ENCODE data around the gene CEACAM19.
A peak's percentile ranks its signal among the peaks of the same experiment; 100 is the strongest.
"Not testable (repeated sequence)": the region's sequence is repeated elsewhere in the genome, so short reads cannot be mapped to it uniquely, and the experiment has no call there.

CEACAM19 gene

DNA sequence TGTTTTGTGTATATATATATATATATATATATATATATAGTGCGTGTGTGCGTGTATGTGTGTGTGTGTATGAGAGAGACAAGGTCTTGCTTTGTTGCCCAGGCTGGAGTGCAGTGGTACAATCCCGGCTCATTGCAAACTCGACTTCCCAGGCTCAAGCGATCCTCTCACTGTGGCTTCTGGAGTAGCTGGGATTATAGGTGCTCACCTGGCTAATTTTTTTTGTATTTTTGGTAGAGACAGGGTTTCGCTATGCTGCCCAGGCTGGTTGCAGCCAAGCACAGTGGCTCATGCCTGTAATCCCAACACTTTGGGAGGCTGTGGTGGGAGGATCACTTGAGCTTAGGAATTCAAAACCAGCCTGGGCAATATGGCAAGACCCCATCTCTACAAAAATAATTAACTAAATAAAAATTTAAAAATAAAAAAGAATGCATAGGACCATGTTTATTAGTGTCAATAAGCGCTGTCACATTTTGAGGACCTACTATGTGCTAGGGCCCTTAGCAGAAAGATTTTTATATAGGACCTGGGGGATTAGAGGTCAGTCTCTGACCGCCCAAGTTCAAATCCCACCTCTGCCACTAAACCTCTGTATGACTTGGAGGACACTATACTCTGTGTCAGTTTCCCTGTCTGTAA is 25.8 kb upstream of the CEACAM19 start:
- DNase-seq (ENCODE audit: low read depth): no peak

- DNase-seq (ENCODE audit: low read depth): no peak
Measured at GRCh38 chr19:44646049-44646416, 25.2 kb upstream of the CEACAM19 start.

GRCh38 chr19:44647144-44647543 is 24.1 kb upstream of the CEACAM19 start:
- no peak for DNase-seq (ENCODE audit: low read depth)

GRCh38 chr19:44648631-44649251 is 22.5 kb upstream of the CEACAM19 start:
- no peak for DNase-seq (ENCODE audit: low read depth)

- DNase-seq (ENCODE audit: low read depth): no peak
Measured at GRCh38 chr19:44649578-44650145, 21.6 kb upstream of the CEACAM19 start.

DNA sequence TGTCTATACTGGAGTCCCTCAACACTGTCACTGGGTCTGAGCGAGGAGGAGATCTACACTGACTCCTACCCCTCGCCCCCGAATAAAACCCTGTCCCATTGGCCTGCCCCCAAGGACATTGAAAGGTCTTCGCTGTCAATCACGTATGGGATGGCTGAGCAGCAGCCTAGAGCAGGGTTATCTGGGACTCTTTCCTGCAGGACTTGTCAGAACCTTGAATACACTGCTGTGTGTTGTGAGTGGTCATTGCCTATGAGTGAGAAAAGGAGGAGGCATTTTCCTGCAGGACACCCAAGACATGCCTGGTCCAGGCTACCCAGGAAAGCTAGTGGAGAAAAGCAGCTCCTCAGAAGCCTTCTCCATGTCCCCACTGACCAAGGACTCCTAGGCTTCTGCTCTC is 17.9 kb upstream of the CEACAM19 start:
- DNase-seq (ENCODE audit: low read depth): no peak

- peak; percentile 55 for DNase-seq (ENCODE audit: low read depth)
Measured at GRCh38 chr19:44653977-44654774, 17.1 kb upstream of the CEACAM19 start.

GRCh38 chr19:44657211-44657921 is 13.9 kb upstream of the CEACAM19 start:
- DNase-seq (ENCODE audit: low read depth): peak; percentile 54

- no peak for DNase-seq (ENCODE audit: low read depth)
Measured at GRCh38 chr19:44658069-44658733, 13.1 kb upstream of the CEACAM19 start.

- DNase-seq (ENCODE audit: low read depth): no peak
Measured at GRCh38 chr19:44660081-44660480, 11.2 kb upstream of the CEACAM19 start.

DNA sequence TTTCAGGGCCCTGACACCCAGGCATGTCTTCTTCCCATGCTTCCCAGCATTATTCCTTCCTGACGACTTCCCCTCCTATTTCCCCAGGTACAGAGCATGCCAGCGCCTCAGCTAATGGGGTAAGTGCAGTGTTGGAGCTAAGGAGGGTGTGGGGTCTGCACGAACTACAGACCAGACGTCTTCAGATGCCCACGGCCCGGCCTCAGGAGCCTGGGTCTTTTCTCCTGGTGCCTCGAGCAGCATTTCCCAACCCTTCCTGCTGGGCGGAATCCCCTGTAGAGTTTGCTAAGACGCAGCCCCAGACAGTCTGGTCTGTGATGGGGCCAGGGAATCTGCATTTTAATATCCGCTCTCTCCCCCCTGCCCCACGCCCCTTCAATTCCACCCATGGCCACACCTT is 10.1 kb upstream of the CEACAM19 start:
- DNase-seq (ENCODE audit: low read depth): no peak

- no peak for DNase-seq (ENCODE audit: low read depth)
Measured at GRCh38 chr19:44661904-44662303, 9.4 kb upstream of the CEACAM19 start.

DNA sequence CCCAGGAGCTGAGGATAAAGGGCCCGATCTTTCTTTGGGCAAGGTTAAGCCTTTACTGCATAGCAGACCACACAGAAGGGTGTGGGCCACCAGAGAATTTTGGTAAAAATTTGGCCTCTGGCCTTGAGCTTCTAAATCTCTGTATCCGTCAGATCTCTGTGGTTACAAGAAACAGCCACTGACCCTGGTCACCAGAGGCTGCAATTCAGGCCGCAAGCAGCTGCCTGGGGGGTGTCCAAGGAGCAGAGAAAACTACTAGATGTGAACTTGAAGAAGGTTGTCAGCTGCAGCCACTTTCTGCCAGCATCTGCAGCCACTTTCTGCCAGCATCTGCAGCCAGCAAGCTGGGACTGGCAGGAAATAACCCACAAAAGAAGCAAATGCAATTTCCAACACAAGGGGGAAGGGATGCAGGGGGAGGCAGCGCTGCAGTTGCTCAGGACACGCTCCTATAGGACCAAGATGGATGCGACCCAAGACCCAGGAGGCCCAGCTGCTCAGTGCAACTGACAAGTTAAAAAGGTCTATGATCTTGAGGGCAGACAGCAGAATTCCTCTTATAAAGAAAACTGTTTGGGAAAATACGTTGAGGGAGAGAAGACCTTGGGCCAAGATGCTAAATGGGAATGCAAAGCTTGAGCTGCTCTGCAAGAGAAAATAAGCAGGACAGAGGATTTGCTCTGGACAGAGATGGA is 8.4 kb upstream of the CEACAM19 start:
- no peak for DNase-seq (ENCODE audit: low read depth)

DNA sequence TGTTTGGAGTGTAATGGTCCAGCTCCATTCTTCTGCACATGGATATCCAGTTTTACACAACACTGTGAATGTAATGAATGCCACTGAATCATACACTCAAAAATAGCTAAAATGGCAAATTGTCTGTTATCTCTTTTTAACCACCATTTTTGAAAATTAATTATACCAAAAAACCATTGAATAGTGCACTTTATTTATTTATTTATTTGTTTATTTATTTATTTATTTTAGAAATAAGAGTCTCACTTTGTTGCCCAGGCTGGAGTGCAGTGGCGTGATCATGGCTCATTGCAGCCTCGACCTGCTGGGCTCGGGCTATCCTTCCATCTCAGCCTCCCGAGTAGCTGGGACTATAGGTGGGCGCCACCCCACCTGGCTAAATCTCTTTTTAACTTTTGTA is 7.3 kb upstream of the CEACAM19 start:
- no peak for DNase-seq (ENCODE audit: low read depth)

GRCh38 chr19:44664976-44665375 is 6.3 kb upstream of the CEACAM19 start:
- DNase-seq (ENCODE audit: low read depth): no peak

DNA sequence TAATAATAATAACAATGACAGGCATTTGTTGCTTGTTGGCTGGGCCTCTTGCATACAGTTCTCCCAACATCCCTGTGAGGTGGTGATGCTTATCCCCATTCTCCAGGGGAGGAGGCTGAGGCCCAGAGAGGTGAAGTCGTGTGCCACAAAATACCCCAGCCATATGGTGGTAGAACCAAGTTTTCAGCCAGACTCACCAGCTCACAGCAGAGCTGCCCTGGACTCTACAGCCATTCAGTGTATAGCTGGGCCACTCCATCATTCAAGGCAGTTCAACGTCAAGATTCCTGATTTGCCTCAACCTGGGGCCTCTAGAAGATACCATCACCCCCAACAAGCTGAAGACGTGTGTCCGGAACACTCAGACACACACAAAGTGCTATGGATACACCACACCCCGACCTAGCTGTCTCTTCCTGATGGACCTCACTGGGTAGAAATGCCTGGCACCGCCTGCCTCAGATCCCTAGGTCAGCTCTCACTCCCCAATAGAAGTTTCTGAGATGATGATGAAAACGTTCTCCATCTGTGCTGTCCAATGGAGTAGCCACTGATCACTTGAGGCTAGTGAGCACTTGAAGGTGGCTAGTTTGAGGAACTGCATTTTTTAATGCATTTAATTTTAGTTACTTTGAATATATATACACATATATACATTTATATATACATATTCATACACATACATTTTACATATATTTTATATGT is 4.3 kb upstream of the CEACAM19 start:
- no peak for DNase-seq (ENCODE audit: low read depth)

DNA sequence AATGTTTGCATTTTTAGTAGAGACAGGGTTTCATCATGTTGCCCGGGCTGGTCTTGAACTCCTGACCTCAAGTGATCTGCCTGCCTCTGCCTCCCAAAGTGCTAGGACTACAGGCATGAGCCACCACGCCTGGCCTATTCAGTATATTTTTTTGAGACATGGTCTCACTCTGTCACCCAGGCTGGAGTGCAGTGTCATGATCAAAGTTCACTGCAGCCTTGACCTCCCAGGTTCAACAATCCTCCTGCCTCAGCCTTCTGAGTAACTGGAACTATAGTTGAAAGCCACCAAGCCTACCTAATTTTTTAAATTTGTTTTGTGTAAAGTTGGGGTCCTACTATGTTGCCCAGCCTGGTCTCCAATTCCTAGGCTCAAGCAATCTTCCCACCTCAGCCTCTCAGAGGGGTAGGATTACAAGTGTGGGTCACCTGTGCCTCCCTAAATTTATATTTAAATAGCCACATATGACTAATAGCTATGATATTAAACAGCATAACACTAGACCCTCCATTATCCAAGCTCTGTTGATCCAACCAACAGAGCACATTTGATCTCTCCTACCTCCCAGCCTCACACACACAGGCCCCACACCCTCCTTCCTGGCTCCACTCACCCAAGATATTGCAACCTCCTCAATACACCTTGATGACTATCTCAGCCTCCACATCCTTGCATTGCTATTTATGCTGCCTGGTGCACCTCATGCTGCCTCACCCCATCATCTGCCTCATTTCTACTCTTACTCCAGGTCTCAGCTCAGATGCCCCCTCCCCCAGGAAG is 2.1 kb upstream of the CEACAM19 start:
- no peak for DNase-seq (ENCODE audit: low read depth)

DNA sequence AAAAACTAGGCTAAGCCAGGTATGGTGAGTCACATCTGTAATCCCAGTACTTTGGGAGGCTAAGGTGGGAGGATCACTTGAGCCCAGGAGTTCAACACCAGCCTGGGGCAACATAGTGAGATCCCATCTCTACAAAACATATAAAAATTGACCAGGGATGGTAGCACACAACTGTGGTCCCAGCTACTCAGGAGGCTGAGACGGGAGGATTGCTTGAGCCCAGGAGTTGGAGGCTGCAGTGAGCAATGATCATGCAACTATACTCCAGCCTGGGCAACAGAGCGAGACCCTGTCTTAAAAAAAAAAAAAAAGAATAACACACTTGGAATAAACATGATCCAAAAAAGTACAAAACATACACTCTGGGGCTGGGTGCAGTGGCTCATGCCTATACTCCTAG is 1.3 kb upstream of the CEACAM19 start:
- not testable (repeated sequence) for DNase-seq (ENCODE audit: low read depth)

DNA sequence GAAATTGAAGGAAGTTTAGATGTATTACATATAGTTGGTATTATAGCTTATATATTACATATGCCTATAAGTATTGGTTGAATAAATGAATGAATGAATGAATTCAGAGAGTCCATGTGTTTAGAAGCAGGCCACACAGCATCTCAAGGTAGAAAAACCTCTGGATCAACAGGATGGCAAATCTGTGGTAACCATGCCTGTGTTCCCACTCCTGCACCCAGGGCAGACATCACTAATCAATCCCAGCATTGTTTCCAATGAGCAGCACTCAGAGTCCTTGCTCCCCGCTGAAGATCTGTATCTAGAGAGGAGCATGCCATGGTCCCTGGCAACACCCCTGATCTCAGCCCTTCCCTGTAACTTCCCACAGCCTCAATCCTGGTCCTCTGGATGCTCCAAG is 944 bp downstream of the CEACAM19 start:
- DNase-seq (ENCODE audit: low read depth): no peak

DNA sequence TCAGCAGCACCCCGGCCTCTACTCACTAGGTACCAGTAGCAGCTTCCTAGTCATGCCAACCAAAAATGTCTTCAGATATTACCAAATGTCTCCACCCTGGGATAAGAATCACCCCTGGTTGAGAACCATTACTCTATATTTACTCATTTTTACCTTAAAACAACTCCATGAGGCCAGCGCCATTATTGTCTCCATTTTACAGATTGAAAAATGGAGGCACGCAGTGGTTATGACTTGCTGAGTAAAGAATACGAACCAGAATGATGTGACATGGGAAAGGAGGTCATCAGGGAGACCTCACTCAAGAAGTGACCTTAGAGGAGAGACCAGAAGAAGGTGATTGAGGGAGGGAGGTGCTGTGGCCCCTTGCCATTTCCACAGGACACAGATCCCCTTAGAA is 2.2 kb downstream of the CEACAM19 start:
- DNase-seq (ENCODE audit: low read depth): no peak

All from stimulated activated CD4-positive, alpha-beta T cell treated with anti-CD3 and anti-CD28 coated beads, Interleukin-2, amount 100 ng/mL, for 4 hours (primary cell).